HG02884 (cell line): Measurements from ENCODE around the gene ZNF554.
A peak's percentile ranks its signal among the peaks of the same experiment; 100 is the strongest.
"Not testable (repeated sequence)": the region's sequence is repeated elsewhere in the genome, so short reads cannot be mapped to it uniquely, and the experiment has no call there.

ENCODE experiments used
- ATAC-seq: cut with Tn5 transposase; IDR thresholded peaks from one replicate; pipeline ENCODE4 v1.9.1; 2021; ENCODE audit warnings: mild to moderate bottlenecking, moderate library complexity; ENCODE audit not compliant: unreplicated experiment

Gene ZNF554

GRCh38 chr19:2806736-2807378, 12.8 kb upstream of the ZNF554 start:
- ATAC-seq = no peak

GRCh38 chr19:2807379-2808128, 12.1 kb upstream of the ZNF554 start:
- ATAC-seq = no peak

GRCh38 chr19:2808129-2808941, 11.3 kb upstream of the ZNF554 start:
- ATAC-seq = no peak

GRCh38 chr19:2809387-2810140, 10.1 kb upstream of the ZNF554 start:
- ATAC-seq = no peak

- no peak for ATAC-seq
Observed at GRCh38 chr19:2810141-2811091, 9.3 kb upstream of the ZNF554 start.

- no peak for ATAC-seq
Observed at GRCh38 chr19:2811221-2811722, 8.4 kb upstream of the ZNF554 start.

GRCh38 chr19:2811735-2812413, 7.8 kb upstream of the ZNF554 start:
- no peak for ATAC-seq

- no peak for ATAC-seq
Observed at GRCh38 chr19:2812414-2813234, 7.0 kb upstream of the ZNF554 start.

- no peak for ATAC-seq
Observed at GRCh38 chr19:2813235-2814160, 6.2 kb upstream of the ZNF554 start.

GRCh38 chr19:2814426-2814825, 5.2 kb upstream of the ZNF554 start:
- ATAC-seq = no peak

- ATAC-seq = no peak
Observed at GRCh38 chr19:2815191-2815614, 4.5 kb upstream of the ZNF554 start.

- ATAC-seq = no peak
Observed at GRCh38 chr19:2815923-2816322, 3.7 kb upstream of the ZNF554 start.

- no peak for ATAC-seq
Observed at GRCh38 chr19:2816641-2817040, 3.0 kb upstream of the ZNF554 start.

- not testable (repeated sequence) for ATAC-seq
Observed at GRCh38 chr19:2817237-2817829, 2.3 kb upstream of the ZNF554 start.

GRCh38 chr19:2820112-2820702, 539 bp downstream of the ZNF554 start:
- ATAC-seq = peak; percentile 20

GRCh38 chr19:2822846-2823245, 3.2 kb downstream of the ZNF554 start:
- no peak for ATAC-seq
